Upper lobe of left lung (tissue), 6 donors: ENCODE measurements around the gene ZC3H14. TPM values are rescaled to one million over a fixed set of nuclear protein-coding genes. Genes with fewer than 3 reads are reported as not detected.

Experiments
- ATAC-seq, 2 donors: fragments of 200-7000 bp; cut with Tn5 transposase; one replicate each; pipeline ENCODE4 v1.9.1; 2022; ENCODE audit warnings: mild to moderate bottlenecking in 2 of 2, moderate library complexity in 2 of 2; ENCODE audit not compliant: low FRiP score in 2 of 2
- DNase-seq, 2 donors: peaks; one replicate each; pipeline ENCODE4 v3.0.0-alpha.2; 2019 to 2020
- H3K27ac ChIP-seq, 4 donors: fragments of 200-600 bp; sonication (generic); one replicate each; pipeline ENCODE4 v1.5.1; 2016 to 2019
- H3K27me3 ChIP-seq, 4 donors: fragments of 200-600 bp; sonication (generic); one replicate each; pipeline ENCODE4 v1.5.1; 2017 to 2019
- H3K36me3 ChIP-seq, 4 donors: fragments of 200-600 bp; sonication (generic); one replicate each; pipeline ENCODE4 v1.5.1; 2016 to 2019
- H3K4me1 ChIP-seq, 4 donors: fragments of 200-600 bp; sonication (generic); one replicate each; pipeline ENCODE4 v1.5.1; 2018 to 2019
- H3K4me3 ChIP-seq, 4 donors: fragments of 200-600 bp; sonication (generic); one replicate each; pipeline ENCODE4 v1.5.1; 2017 to 2019; ENCODE audit warnings: mild to moderate bottlenecking in 2 of 4, moderate library complexity in 1 of 4
- H3K9me3 ChIP-seq, 4 donors: fragments of 200-600 bp; sonication (generic); one replicate each; pipeline ENCODE4 v1.5.1; 2018 to 2019
- CTCF ChIP-seq, 6 experiments: fragments of 450-650 bp in 4 of 6; fragments of 200-600 bp in 2 of 6; sonication (generic) in 2 of 6; IDR thresholded peaks; one replicate each; pipeline ENCODE4 v1.5.1; 2016 to 2019; ENCODE audit warnings: antibody characterized with exemption in 6 of 6
- EP300 ChIP-seq, 4 donors: sonication (generic); formaldehyde crosslinking; IDR thresholded peaks; one replicate each; pipeline ENCODE4 v1.5.1; 2017; ENCODE audit warnings: antibody characterized with exemption in 4 of 4, control low read depth in 2 of 4
- POLR2A ChIP-seq, 4 donors: fragments of 450-650 bp; IDR thresholded peaks; one replicate each; pipeline ENCODE4 v1.5.1; 2016 to 2017; ENCODE audit warnings: antibody characterized with exemption in 4 of 4, mild to moderate bottlenecking in 2 of 4
- POLR2AphosphoS5 ChIP-seq, 2 donors: sonication (generic); formaldehyde crosslinking; IDR thresholded peaks; one replicate each; pipeline ENCODE4 v1.5.1; 2017; ENCODE audit warnings: antibody characterized with exemption in 2 of 2
- WGBS, 2 donors: methylation state at CpG; one replicate each; pipeline ENCODE4 v1.1.5; 2017 to 2018; 5-methylcytosine and 5-hydroxymethylcytosine counted together
- total RNA-seq, 6 donors: library from RNA; depleted of rRNA in 4 of 6; stranded (reverse); fragments of >200 nt in 4 of 6; gene quantifications; one replicate each; pipeline versions ENCODE4 v1.1.0 to v1.2.1, GENCODE V29; 2016 to 2021
- donor health status: DM: no; HTN: no; CAD: no; lungs with moderate emphysema.
- donor health status: DM: no; HTN: yes; CAD: no; lungs with severe emphysema.

Gene ZC3H14
- total RNA-seq, 6 donors from 2014 or later, result 48.4 to 101 (median 65.3) TPM

- H3K4me3 ChIP-seq, result peak within 1 kb of the TSS; percentile 45 to 86 (median 70)
- H3K4me1 ChIP-seq, result peaks cover 11 to 47% (median 33%) of the 10 kb centered on the region in 4 donors
- H3K9me3 ChIP-seq, result no peaks in the 10 kb centered on the region
- H3K36me3 ChIP-seq, result peaks cover 0 to 5% (median 5%) of the 10 kb centered on the region in 4 donors
- ATAC-seq (peak; percentile 86 to 94), DNase-seq (peak; percentile 75 to 95)
- 0 to 1% methylated on average over 27 to 47 of the region's 103 CpGs for WGBS, 2 donors
- TF ChIP-seq POLR2A (IDR thresholded peaks at IDR 0.05) (peak in 3 of 4 donors; percentile 25 to 74 (median 50)), POLR2AphosphoS5 (IDR thresholded peaks at IDR 0.05) (peak; percentile 33 to 57), CTCF (IDR thresholded peaks at IDR 0.05) (no peak), EP300 (IDR thresholded peaks at IDR 0.05) (no peak)
- H3K27ac ChIP-seq, result peak within 1 kb of the TSS; percentile 75 to 87 (median 84)
- peaks cover 0 to 2% (median 0%) of the 10 kb centered on the region in 4 donors for H3K27me3 ChIP-seq
Measured at GRCh38 chr14:88554457-88555286, 8.2 kb upstream of the ZC3H14 start, which contains the start of gene PTPN21. TSS of gene PTPN21 (minus strand) at chr14:88555007. CDS start at chr14:88550417, 4,590 bp downstream.

- peak overlapping the region in 1 of 4 donors; percentile 27 for H3K27ac ChIP-seq
- H3K36me3 ChIP-seq, result no peaks in the 10 kb centered on the region
- H3K9me3 ChIP-seq, result no peaks in the 10 kb centered on the region
- DNase-seq (no peak), ATAC-seq (no peak)
- peaks cover 0 to 2% (median 0%) of the 10 kb centered on the region in 4 donors for H3K27me3 ChIP-seq
- no peak for TF ChIP-seq POLR2AphosphoS5 (IDR thresholded peaks at IDR 0.05)
- no peak for TF ChIP-seq EP300 (IDR thresholded peaks at IDR 0.05)
- no peak for TF ChIP-seq CTCF (IDR thresholded peaks at IDR 0.05)
- no peak for TF ChIP-seq POLR2A (IDR thresholded peaks at IDR 0.05)
- H3K4me3 ChIP-seq, result no peak overlapping the region
- peaks cover 3 to 32% (median 21%) of the 10 kb centered on the region in 4 donors for H3K4me1 ChIP-seq
- 62 to 72% methylated on average over 3 of the region's 3 CpGs for WGBS, 2 donors
Measured at GRCh38 chr14:88556581-88556980, 6.3 kb upstream of the ZC3H14 start.

GRCh38 chr14:88559852-88560251 is 3.0 kb upstream of the ZC3H14 start:
- Histone ChIP-seq H3K27ac (no peak overlapping the region), H3K4me1 (peaks cover 15 to 29% (median 18%) of the 10 kb centered on the region in 4 donors), H3K36me3 (no peaks in the 10 kb centered on the region), H3K4me3 (no peak overlapping the region), H3K27me3 (peaks cover 0 to 2% (median 0%) of the 10 kb centered on the region in 4 donors), H3K9me3 (no peaks in the 10 kb centered on the region)
- DNase-seq (no peak), ATAC-seq (no peak)
- TF ChIP-seq CTCF (IDR thresholded peaks at IDR 0.05) (no peak), EP300 (IDR thresholded peaks at IDR 0.05) (no peak), POLR2AphosphoS5 (IDR thresholded peaks at IDR 0.05) (no peak), POLR2A (IDR thresholded peaks at IDR 0.05) (no peak)
- WGBS, 2 donors, result 7 to 12% methylated on average over 1 of the region's 1 CpG

GRCh38 chr14:88562532-88562830 is 356 bp upstream of the ZC3H14 start:
- Histone ChIP-seq H3K27ac (peak overlapping the region; percentile 90 to 97 (median 94)), H3K36me3 (peaks cover 0 to under 1% (median 0%) of the 10 kb centered on the region in 4 donors), H3K9me3 (no peaks in the 10 kb centered on the region), H3K27me3 (no peaks in the 10 kb centered on the region), H3K4me1 (peaks cover 16 to 30% (median 16%) of the 10 kb centered on the region in 4 donors), H3K4me3 (peak overlapping the region; percentile 73 to 100 (median 93))
- DNase-seq, result no peak
- no peak for ATAC-seq
- no peak for TF ChIP-seq CTCF (IDR thresholded peaks at IDR 0.05)
- no peak for TF ChIP-seq POLR2AphosphoS5 (IDR thresholded peaks at IDR 0.05)
- TF ChIP-seq EP300 (IDR thresholded peaks at IDR 0.05), result no peak
- no peak for TF ChIP-seq POLR2A (IDR thresholded peaks at IDR 0.05)
- WGBS, 2 donors, result 13 to 26% methylated on average over 4 to 5 of the region's 5 CpGs
